HG03439 (cell line): Measurements from ENCODE around the gene SORCS2.

Source experiments
- ATAC-seq: cut with Tn5 transposase; IDR thresholded peaks from one replicate; pipeline ENCODE4 v1.9.1; 2021; ENCODE audit warnings: mild to moderate bottlenecking, moderate library complexity; ENCODE audit not compliant: unreplicated experiment

Gene SORCS2

GRCh38 chr4:7192252-7193029 is at the start of gene SORCS2:
Gene SORCS2, plus strand, starts transcription at chr4:7192538.
- no peak for ATAC-seq

GRCh38 chr4:7144374-7145290 is 47.7 kb upstream of the SORCS2 start:
- no peak for ATAC-seq

GRCh38 chr4:7145291-7145934 is 46.9 kb upstream of the SORCS2 start:
- no peak for ATAC-seq

- ATAC-seq: no peak
Observed at GRCh38 chr4:7146059-7146785, 46.1 kb upstream of the SORCS2 start.

GRCh38 chr4:7146786-7147115 is 45.6 kb upstream of the SORCS2 start:
- no peak for ATAC-seq

- ATAC-seq: no peak
Observed at GRCh38 chr4:7147261-7147660, 45.1 kb upstream of the SORCS2 start.

GRCh38 chr4:7147661-7148310 is 44.6 kb upstream of the SORCS2 start:
- ATAC-seq: no peak

GRCh38 chr4:7148337-7148736 is 44.0 kb upstream of the SORCS2 start:
- ATAC-seq: no peak

GRCh38 chr4:7150036-7150635 is 42.2 kb upstream of the SORCS2 start:
- no peak for ATAC-seq

GRCh38 chr4:7151668-7152227 is 40.6 kb upstream of the SORCS2 start:
- ATAC-seq: no peak

GRCh38 chr4:7153711-7154110 is 38.6 kb upstream of the SORCS2 start:
- no peak for ATAC-seq

- no peak for ATAC-seq
Observed at GRCh38 chr4:7154351-7154981, 37.9 kb upstream of the SORCS2 start.

GRCh38 chr4:7155590-7156071 is 36.7 kb upstream of the SORCS2 start:
- ATAC-seq: no peak

- ATAC-seq: no peak
Observed at GRCh38 chr4:7156328-7156727, 36.0 kb upstream of the SORCS2 start.

- no peak for ATAC-seq
Observed at GRCh38 chr4:7156761-7157488, 35.4 kb upstream of the SORCS2 start.

- no peak for ATAC-seq
Observed at GRCh38 chr4:7157666-7158065, 34.7 kb upstream of the SORCS2 start.

- no peak for ATAC-seq
Observed at GRCh38 chr4:7158081-7158750, 34.1 kb upstream of the SORCS2 start.

- ATAC-seq: no peak
Observed at GRCh38 chr4:7158991-7159390, 33.3 kb upstream of the SORCS2 start.
